Neural cell (in vitro differentiated cells): ENCODE results near the gene C16orf89. TPM values are rescaled to one million over a fixed set of nuclear protein-coding genes. Genes with fewer than 3 reads are reported as not detected.

Source experiments
- H2AFZ ChIP-seq: fragments of 200-600, 300-800 bp; sonication (generic), shearing (Covaris generic); 2 replicates; pipeline ENCODE4 v1.6.0; 2014; ENCODE audit warnings: low read depth, mild to moderate bottlenecking, antibody characterized with exemption, low read length, moderate library complexity
- H3F3A ChIP-seq: fragments of 200-600 bp; shearing (Covaris generic); 2 replicates; pipeline ENCODE4 v1.6.1; 2016; ENCODE audit warnings: mild to moderate bottlenecking, moderate library complexity, mixed read lengths, antibody characterized with exemption, low read length; ENCODE audit not compliant: insufficient read depth, poor library complexity, severe bottlenecking
- H3K27ac ChIP-seq: fragments of 200-600, 300-800 bp; sonication (generic), shearing (Covaris generic); 2 replicates; pipeline ENCODE4 v1.5.1; 2014; ENCODE audit warnings: mild to moderate bottlenecking, low read length, moderate library complexity
- H3K27me3 ChIP-seq: fragments of 300-800, 200-600 bp; sonication (generic), shearing (Covaris generic); 2 replicates; pipeline ENCODE4 v1.6.0; 2014; ENCODE audit warnings: mild to moderate bottlenecking, low read depth, low read length, moderate library complexity; ENCODE audit not compliant: insufficient read depth
- H3K36me3 ChIP-seq: fragments of 300-800, 200-600 bp; sonication (generic), shearing (Covaris generic); 2 replicates; pipeline ENCODE4 v1.5.1; 2014; ENCODE audit warnings: mild to moderate bottlenecking, antibody characterized with exemption, low read length, moderate library complexity; ENCODE audit not compliant: insufficient read depth
- H3K4me2 ChIP-seq: fragments of 300-800, 200-600 bp; sonication (generic), shearing (Covaris generic); 2 replicates; pipeline ENCODE4 v1.6.0; 2014; ENCODE audit warnings: mild to moderate bottlenecking, low read length
- H3K4me3 ChIP-seq: fragments of 300-800, 200-600 bp; sonication (generic), shearing (Covaris generic); 2 replicates; pipeline ENCODE4 v1.5.1; 2014; ENCODE audit warnings: mild to moderate bottlenecking, low read length, moderate library complexity
- H3K79me2 ChIP-seq: fragments of 200-600 bp; shearing (Covaris generic); replicated peaks from 2 replicates; pipeline ENCODE4 v1.6.0; 2014; ENCODE audit warnings: mild to moderate bottlenecking, low read length, moderate library complexity; ENCODE audit not compliant: insufficient read depth
- H3K9ac ChIP-seq: fragments of 300-800, 200-600 bp; sonication (generic), shearing (Covaris generic); 2 replicates; pipeline ENCODE4 v1.6.1; 2016; ENCODE audit warnings: mild to moderate bottlenecking, low read length, mixed read lengths
- H3K9me2 ChIP-seq: fragments of 200-600 bp; shearing (Covaris generic); 2 replicates; pipeline ENCODE4 v1.6.1; 2016; ENCODE audit warnings: mild to moderate bottlenecking, low read length, mixed read lengths; ENCODE audit not compliant: insufficient read depth
- H3K9me3 ChIP-seq: fragments of 200-600, 300-800 bp; sonication (generic), shearing (Covaris generic); 2 replicates; pipeline ENCODE4 v1.6.1; 2016; ENCODE audit warnings: mild to moderate bottlenecking, mixed run types, low read length, moderate library complexity, mixed read lengths
- H4K20me1 ChIP-seq: fragments of 200-600 bp; shearing (Covaris generic); 2 replicates; pipeline ENCODE4 v1.6.1; 2016; ENCODE audit warnings: mild to moderate bottlenecking, mixed run types; ENCODE audit not compliant: insufficient read depth
- EP300 ChIP-seq: fragments of 450-650 bp; conservative IDR thresholded peaks from 2 replicates; pipeline ENCODE4 v1.6.1; 2014; ENCODE audit warnings: antibody characterized with exemption, mild to moderate bottlenecking, moderate library complexity; ENCODE audit not compliant: poor library complexity, severe bottlenecking
- EZH2 ChIP-seq: fragments of 200-600, 300-800 bp; shearing (Covaris generic), sonication (generic); IDR thresholded peaks from 2 replicates; pipeline ENCODE4 v1.6.1; 2014; ENCODE audit warnings: antibody characterized with exemption, low read length, borderline replicate concordance, mild to moderate bottlenecking; ENCODE audit not compliant: insufficient read depth, poor library complexity, severe bottlenecking
- MXI1 ChIP-seq: fragments of 450-650 bp; conservative IDR thresholded peaks from 2 replicates; pipeline ENCODE4 v1.6.1; 2014; ENCODE audit warnings: antibody characterized with exemption, mild to moderate bottlenecking; ENCODE audit not compliant: poor library complexity, severe bottlenecking
- POLR2AphosphoS5 ChIP-seq: IDR thresholded peaks from 2 replicates; pipeline ENCODE4 v1.6.1; 2012
- RAD21 ChIP-seq: fragments of 450-650 bp; conservative IDR thresholded peaks from 2 replicates; pipeline ENCODE4 v1.6.1; 2014; ENCODE audit warnings: antibody characterized with exemption, mild to moderate bottlenecking, moderate library complexity
- REST ChIP-seq: IDR thresholded peaks from 2 replicates; pipeline ENCODE4 v1.6.1; 2012; ENCODE audit warnings: borderline replicate concordance
- SMC3 ChIP-seq: fragments of 450-650 bp; conservative IDR thresholded peaks from 2 replicates; pipeline ENCODE4 v1.6.1; 2014; ENCODE audit warnings: antibody characterized with exemption, mild to moderate bottlenecking, moderate library complexity; ENCODE audit not compliant: poor library complexity
- TAF1 ChIP-seq: IDR thresholded peaks from 2 replicates; pipeline ENCODE4 v1.6.1; 2012; ENCODE audit warnings: low read depth
- polyA plus RNA-seq: library from polyadenylated mRNA; depleted of rRNA; stranded (reverse); fragments of >200 nt; gene quantifications from 2 replicates; pipeline ENCODE4 v1.2.3, GENCODE V29; 2014
- TF ChIP-seq, protein P1 (sequence below): fragments of 450-650 bp; IDR thresholded peaks from 2 replicates; pipeline ENCODE4 v1.5.1; 2014; ENCODE audit warnings: antibody characterized with exemption, mild to moderate bottlenecking, moderate library complexity; ENCODE audit not compliant: poor library complexity, severe bottlenecking

C16orf89 gene
- polyA plus RNA-seq, 1 donor from 2014 or later = not detected

- Histone ChIP-seq H3K4me2 (no peak overlapping the region), H3K36me3 (no peaks in the 10 kb centered on the region), H2AFZ (no peak overlapping the region), H3K9me2 (no peaks in the 10 kb centered on the region), H3F3A (no peaks in the 10 kb centered on the region), H3K79me2 (no peaks in the 10 kb centered on the region), H4K20me1 (no peaks in the 10 kb centered on the region), H3K27ac (no peak overlapping the region), H3K27me3 (no peaks in the 10 kb centered on the region), H3K9me3 (no peaks in the 10 kb centered on the region), H3K9ac (no peak overlapping the region), H3K4me3 (no peak overlapping the region)
- TF ChIP-seq TAF1 (no peak), REST (no peak)
- TF ChIP-seq, protein P1, sequence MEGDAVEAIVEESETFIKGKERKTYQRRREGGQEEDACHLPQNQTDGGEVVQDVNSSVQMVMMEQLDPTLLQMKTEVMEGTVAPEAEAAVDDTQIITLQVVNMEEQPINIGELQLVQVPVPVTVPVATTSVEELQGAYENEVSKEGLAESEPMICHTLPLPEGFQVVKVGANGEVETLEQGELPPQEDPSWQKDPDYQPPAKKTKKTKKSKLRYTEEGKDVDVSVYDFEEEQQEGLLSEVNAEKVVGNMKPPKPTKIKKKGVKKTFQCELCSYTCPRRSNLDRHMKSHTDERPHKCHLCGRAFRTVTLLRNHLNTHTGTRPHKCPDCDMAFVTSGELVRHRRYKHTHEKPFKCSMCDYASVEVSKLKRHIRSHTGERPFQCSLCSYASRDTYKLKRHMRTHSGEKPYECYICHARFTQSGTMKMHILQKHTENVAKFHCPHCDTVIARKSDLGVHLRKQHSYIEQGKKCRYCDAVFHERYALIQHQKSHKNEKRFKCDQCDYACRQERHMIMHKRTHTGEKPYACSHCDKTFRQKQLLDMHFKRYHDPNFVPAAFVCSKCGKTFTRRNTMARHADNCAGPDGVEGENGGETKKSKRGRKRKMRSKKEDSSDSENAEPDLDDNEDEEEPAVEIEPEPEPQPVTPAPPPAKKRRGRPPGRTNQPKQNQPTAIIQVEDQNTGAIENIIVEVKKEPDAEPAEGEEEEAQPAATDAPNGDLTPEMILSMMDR = no peak
Measured at GRCh38 chr16:5002699-5003143, 63.0 kb downstream of the C16orf89 start.

DNA sequence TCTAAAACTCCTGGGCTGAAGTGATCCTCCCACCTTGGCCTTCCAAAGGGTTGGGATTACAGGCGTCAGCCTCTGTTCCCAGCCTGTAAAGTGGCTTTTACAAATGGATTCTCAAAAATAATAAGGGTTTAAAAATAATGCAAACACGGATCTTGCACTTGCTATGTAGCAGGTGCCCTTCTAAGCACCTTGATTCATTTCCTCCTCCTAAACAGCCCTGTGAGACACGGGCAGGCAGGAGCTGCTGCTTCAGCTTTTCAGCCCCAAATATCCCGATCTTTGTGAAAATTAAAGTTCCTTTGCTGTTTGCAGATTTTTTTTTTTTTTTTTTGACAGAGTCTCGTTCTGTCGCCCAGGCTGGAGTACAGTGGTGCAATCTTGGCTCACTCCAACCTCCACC lies 63.8 kb downstream of the C16orf89 start:
- no peak overlapping the region for H3K4me3 ChIP-seq
- H3K9ac ChIP-seq = no peak overlapping the region
- H2AFZ ChIP-seq = no peak overlapping the region
- no peaks in the 10 kb centered on the region for H3K36me3 ChIP-seq
- H3K27ac ChIP-seq = no peak overlapping the region
- H3K79me2 ChIP-seq = no peaks in the 10 kb centered on the region
- no peaks in the 10 kb centered on the region for H3K9me3 ChIP-seq
- no peaks in the 10 kb centered on the region for H3F3A ChIP-seq
- TF ChIP-seq SMC3 (no peak), TAF1 (no peak), EP300 (no peak), REST (no peak), RAD21 (no peak), EZH2 (no peak), POLR2AphosphoS5 (no peak), MXI1 (no peak)
- TF ChIP-seq, protein P1 = no peak
- H3K9me2 ChIP-seq = no peaks in the 10 kb centered on the region
- H4K20me1 ChIP-seq = no peaks in the 10 kb centered on the region
- no peaks in the 10 kb centered on the region for H3K27me3 ChIP-seq
- no peak overlapping the region for H3K4me2 ChIP-seq
